ENCODE measurements around the gene CACNA2D1.

The CACNA2D1 gene

DNA sequence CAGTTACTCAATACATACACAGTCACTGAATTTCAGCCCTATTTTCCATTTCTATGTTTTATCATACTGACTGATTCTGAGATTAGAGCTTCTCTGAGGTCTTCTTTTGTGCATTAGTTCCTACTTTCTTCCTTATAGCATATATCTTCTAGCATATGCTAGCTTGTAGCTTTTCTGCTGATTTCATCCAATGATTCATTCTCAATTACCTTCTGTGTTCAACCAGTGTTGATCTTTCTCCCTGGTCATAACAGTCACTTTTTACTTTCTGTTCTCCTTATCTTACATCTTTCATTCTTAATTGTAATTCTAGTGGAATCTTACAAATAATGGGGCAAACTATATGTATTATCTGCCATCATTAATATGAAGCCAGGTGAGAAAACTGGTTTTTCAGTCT, 514.2 kb downstream of the CACNA2D1 start:
- DNase-seq = no peak
- in situ Hi-C loops (cut with HindIII; ENCODE audit: low pct_ligation_motif_present, low pct_unique_long_range_greater_than_20kb, low sequenced_read_pairs) = no loop called here

DNA sequence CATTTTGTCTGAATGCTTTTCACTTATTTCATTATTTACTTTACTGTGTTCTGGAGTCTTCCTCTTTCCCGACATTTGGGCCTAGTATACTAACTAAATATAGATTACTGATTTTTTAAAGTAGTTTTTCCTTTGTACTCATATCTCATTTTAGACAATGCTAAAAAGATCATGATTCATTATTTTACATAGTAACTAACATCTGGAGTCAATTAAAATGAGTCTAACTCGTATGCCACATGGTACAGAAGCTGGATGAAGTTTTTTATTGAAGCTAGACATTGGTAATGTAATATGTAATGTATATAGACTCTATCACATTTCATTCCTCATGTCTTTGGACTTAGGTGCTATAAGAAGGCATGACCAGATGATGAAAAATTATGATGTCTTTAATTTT, 517.4 kb downstream of the CACNA2D1 start:
- no peak for DNase-seq
- in situ Hi-C loops (cut with HindIII; ENCODE audit: low pct_ligation_motif_present, low pct_unique_long_range_greater_than_20kb, low sequenced_read_pairs) = no loop called here

DNA sequence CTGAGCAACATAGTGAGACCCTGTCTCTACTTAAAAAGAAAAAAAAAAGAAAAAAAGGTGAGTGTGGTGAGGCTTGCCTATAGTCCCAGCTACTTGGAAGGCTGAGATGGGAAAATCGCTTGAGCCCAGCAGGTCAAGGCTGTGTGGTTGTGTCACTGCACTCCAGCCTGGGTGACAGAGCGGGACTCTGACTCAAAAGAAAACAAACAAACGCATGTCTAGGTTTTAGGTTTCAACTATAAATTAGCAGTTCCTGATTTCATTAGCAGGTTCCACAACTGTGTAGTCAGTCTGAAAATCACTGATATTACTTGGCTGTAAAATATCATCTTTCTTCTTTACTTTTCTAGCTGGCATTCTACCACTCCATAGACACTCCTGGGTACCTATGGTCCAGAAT, 518.0 kb downstream of the CACNA2D1 start:
- in situ Hi-C loops (cut with HindIII; ENCODE audit: low pct_ligation_motif_present, low pct_unique_long_range_greater_than_20kb, low sequenced_read_pairs) = no loop called here
- no peak for DNase-seq

DNA sequence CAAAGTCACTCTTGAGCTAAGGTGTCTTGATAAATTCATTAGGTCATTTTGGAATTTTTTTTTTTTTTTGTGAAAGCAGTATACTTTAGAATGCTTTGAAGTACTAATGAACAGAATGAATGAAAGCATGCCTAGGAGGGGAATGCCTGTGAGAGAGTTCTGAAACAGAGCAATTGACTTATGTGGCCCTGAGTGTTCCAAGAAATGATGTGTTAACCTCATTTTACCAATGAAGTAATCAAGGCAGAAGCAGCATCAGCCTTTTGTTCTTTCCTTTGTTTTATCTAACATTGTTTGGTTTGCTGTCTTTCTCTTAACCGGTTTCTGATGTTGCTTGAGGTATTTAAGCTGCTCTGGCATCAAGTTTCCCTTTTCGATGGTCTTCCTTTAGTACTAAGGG, 519.1 kb downstream of the CACNA2D1 start:
- in situ Hi-C loops (cut with HindIII; ENCODE audit: low pct_ligation_motif_present, low pct_unique_long_range_greater_than_20kb, low sequenced_read_pairs) = no loop called here
- DNase-seq = no peak

DNA sequence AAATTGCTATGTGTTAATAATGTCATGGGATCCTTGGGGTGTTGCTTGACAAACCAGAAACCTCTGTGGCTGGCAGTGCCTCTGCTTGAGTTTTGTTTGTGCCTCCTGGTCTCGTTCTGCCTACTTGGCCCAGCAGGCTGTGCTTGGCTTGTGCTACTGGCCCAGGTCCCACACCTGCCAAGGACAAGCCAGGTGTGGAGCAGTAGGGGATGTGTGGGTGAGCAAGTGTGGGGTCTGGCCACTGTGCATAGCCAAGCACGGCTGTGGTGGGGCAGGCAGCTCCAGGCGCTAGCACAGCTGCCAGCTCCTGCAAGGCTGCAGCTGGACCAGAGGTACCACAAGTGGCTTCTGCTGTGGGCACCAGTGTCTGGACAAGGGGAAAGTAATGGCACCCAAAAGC, 524.1 kb downstream of the CACNA2D1 start:
- in situ Hi-C loops (cut with HindIII; ENCODE audit: low pct_ligation_motif_present, low pct_unique_long_range_greater_than_20kb, low sequenced_read_pairs) = no loop called here
- DNase-seq = no peak

DNA sequence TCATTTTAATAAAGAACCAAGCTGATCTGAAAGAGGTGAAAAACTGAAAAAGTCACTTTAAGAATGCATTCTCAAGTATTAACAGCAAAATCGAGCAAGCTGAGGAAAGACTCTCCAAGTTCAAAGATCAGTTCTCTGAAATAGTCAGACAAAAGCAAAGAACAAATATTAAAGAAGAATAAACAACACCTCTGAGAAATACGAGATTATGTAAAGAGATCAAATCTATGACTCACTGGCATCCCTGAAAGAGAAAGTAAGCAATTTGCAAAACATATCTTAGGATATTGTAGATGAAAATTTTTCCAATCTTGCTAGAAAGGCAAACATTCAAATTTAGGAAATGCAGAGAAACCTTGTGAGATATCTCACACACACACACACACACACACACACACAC, 535.4 kb downstream of the CACNA2D1 start:
- DNase-seq = no peak
- in situ Hi-C loops (cut with HindIII; ENCODE audit: low pct_ligation_motif_present, low pct_unique_long_range_greater_than_20kb, low sequenced_read_pairs) = no loop called here

DNA sequence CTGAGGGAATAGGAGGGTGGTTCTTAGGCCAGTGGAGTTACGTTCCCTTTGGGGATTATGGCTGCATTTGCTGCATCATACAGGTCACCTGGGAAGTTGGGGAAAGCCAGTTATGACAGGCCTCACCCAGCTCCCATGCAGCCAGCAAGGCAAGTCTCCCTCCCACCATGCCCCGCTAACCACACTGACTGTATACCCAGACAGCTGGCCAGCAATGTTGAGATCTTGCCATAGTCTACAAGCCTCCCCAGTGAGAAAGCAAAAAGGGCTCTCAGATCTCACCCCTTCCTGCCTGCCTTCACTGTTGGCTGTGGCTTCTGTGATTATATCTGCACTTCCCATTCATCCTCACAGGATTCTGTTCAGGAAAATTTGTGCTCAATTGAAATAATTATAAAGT, 540.5 kb downstream of the CACNA2D1 start:
- no peak for DNase-seq
- in situ Hi-C loops (cut with HindIII; ENCODE audit: low pct_ligation_motif_present, low pct_unique_long_range_greater_than_20kb, low sequenced_read_pairs) = no loop called here

DNA sequence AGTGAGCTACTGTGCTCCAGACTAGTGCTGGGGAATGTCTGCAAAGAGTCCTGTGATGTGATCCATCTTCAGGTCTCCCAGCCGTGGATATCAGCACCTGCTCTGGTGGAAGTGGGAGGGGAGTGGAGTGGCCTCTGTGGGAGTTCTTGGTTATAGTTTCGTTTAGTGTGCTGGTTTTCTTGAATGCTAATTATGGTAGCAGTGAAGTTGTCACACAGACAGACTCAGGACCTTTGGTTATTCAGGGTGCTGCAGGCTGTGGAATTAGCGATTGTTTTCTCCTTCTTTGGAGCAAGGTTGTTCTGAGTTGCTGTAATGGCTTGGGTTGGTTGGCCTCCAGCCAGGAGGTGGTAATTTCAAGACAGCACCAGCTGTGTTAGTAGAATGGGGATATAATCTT, 541.0 kb downstream of the CACNA2D1 start:
- in situ Hi-C loops (cut with HindIII; ENCODE audit: low pct_ligation_motif_present, low pct_unique_long_range_greater_than_20kb, low sequenced_read_pairs) = no loop called here
- DNase-seq = no peak

Measured in ACHN (cell line).